ENCODE measurements around the gene NKTR. TPM values are rescaled to one million over a fixed set of nuclear protein-coding genes. Genes with fewer than 3 reads are reported as not detected.

NKTR gene
- total RNA-seq, 4 donors from 2014 or later: 18.0 to 112 (median 50.7) TPM

DNA sequence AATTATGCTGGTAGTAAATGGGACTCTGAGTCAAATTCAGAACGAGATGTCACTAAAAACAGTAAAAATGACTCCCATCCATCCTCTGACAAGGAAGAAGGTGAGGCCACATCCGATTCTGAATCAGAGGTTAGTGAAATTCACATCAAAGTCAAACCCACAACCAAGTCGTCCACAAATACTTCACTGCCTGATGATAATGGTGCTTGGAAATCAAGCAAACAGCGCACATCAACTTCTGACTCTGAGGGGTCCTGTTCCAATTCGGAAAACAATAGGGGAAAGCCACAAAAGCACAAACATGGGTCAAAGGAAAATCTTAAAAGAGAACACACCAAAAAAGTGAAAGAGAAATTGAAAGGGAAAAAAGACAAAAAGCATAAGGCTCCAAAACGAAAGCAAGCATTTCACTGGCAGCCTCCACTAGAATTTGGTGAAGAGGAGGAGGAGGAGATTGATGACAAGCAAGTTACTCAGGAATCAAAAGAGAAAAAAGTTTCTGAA is 37.9 kb downstream of the NKTR start:
- H3K27me3 ChIP-seq: no peaks in the 10 kb centered on the region
- no peak for TF ChIP-seq CTCF (IDR thresholded peaks at IDR 0.05)
- TF ChIP-seq POLR2A (IDR thresholded peaks at IDR 0.05): no peak
- H3K27ac ChIP-seq: peak overlapping the region in 2 of 4 donors; percentile 20 to 26
- no peak for DNase-seq
- 39 to 70% methylated on average over 6 of the region's 6 CpGs for WGBS, 2 donors
- no peak overlapping the region for H3K4me3 ChIP-seq
- peaks cover 33 to 100% (median 60%) of the 10 kb centered on the region in 3 donors for H3K36me3 ChIP-seq
- peaks cover 0 to 16% (median 0%) of the 10 kb centered on the region in 3 donors for H3K4me1 ChIP-seq
- H3K9me3 ChIP-seq: no peaks in the 10 kb centered on the region
- intact Hi-C loops (cut with DNase I): no loop called here

GRCh38 chr3:42639192-42639591 is 38.7 kb downstream of the NKTR start:
- 83 to 85% methylated on average over 6 of the region's 6 CpGs for WGBS, 2 donors
- peaks cover 0 to 16% (median 0%) of the 10 kb centered on the region in 3 donors for H3K4me1 ChIP-seq
- H3K9me3 ChIP-seq: no peaks in the 10 kb centered on the region
- TF ChIP-seq POLR2A (IDR thresholded peaks at IDR 0.05): no peak
- TF ChIP-seq CTCF (IDR thresholded peaks at IDR 0.05): no peak
- H3K4me3 ChIP-seq: no peak overlapping the region
- no peaks in the 10 kb centered on the region for H3K27me3 ChIP-seq
- intact Hi-C loops (cut with DNase I): no loop called here
- no peak for DNase-seq
- H3K27ac ChIP-seq: peak overlapping the region in 2 of 4 donors; percentile 10 to 20
- peaks cover 37 to 100% (median 67%) of the 10 kb centered on the region in 3 donors for H3K36me3 ChIP-seq

DNA sequence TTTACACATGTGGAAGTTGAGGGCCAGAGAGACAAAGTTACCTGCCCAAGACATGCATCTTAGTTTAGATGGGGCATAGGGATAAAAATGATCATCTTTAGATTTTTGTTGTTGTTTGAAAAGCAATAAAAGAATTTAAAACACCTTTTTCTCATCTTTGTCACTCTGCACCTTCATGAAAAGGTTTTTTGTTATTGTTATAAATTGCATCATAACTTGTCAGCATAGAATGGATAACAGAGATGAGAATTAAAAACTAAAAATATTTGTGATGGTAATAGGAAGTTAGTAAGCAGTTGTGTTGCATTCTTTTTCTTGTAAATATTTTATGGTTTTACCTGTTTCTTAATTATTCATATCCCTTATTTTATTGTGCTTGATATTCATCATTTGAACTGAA is 39.6 kb downstream of the NKTR start:
- Histone ChIP-seq H3K27ac (no peak overlapping the region), H3K4me3 (no peak overlapping the region), H3K36me3 (peaks cover 37 to 100% (median 73%) of the 10 kb centered on the region in 3 donors), H3K27me3 (no peaks in the 10 kb centered on the region), H3K4me1 (peaks cover 0 to 16% (median 0%) of the 10 kb centered on the region in 3 donors), H3K9me3 (no peaks in the 10 kb centered on the region)
- TF ChIP-seq POLR2A (IDR thresholded peaks at IDR 0.05) (no peak), CTCF (IDR thresholded peaks at IDR 0.05) (no peak)
- no peak for DNase-seq
- intact Hi-C loops (cut with DNase I): no loop called here

- Histone ChIP-seq H3K4me3 (no peak overlapping the region), H3K27me3 (no peaks in the 10 kb centered on the region), H3K9me3 (no peaks in the 10 kb centered on the region), H3K27ac (peak overlapping the region in 1 of 4 donors; percentile 14), H3K4me1 (peaks cover 0 to 16% (median 0%) of the 10 kb centered on the region in 3 donors), H3K36me3 (peaks cover 41 to 100% (median 74%) of the 10 kb centered on the region in 3 donors)
- TF ChIP-seq POLR2A (IDR thresholded peaks at IDR 0.05) (no peak), CTCF (IDR thresholded peaks at IDR 0.05) (no peak)
- DNase-seq: no peak
- intact Hi-C loops (cut with DNase I): no loop called here
- 54 to 71% methylated on average over 6 of the region's 6 CpGs for WGBS, 2 donors
Observed at GRCh38 chr3:42640771-42641370, 40.4 kb downstream of the NKTR start.

DNA sequence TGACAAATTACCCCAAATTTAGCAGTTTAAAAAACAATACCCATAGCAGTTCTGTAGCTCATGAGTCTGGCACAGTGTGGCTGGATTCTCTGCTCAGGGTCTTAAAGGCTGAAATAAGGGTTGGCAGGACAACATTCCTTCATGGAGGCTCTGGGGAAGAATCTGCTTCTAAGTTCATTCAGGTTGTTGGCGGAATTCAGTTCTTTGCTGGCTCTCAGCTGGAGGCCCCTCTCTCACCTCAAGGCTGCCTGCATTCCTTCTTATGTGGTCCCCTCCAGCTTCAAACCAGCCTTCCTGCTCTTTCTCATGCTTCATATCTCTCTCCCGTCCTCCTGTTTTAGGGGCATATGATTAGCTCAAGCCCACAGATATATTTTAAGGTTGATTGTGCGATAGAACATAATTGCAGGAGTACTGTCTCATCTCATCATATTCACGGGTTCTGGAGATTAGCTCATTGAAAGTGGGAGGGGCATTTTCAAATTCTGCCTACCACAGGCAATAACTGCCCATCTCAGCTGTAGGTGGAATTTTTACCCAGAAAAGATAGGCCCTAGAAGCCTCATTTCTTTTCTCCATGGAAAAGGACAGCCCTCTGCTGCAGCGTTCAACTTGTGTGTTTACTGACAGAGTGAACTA is 47.5 kb downstream of the NKTR start:
- DNase-seq: no peak
- no peak overlapping the region for H3K4me3 ChIP-seq
- TF ChIP-seq CTCF (IDR thresholded peaks at IDR 0.05) (no peak), POLR2A (IDR thresholded peaks at IDR 0.05) (no peak)
- intact Hi-C loops (cut with DNase I): no loop called here
- WGBS, 2 donors: 75 to 77% methylated on average over 5 of the region's 5 CpGs
- H3K27ac ChIP-seq: no peak overlapping the region
- no peaks in the 10 kb centered on the region for H3K9me3 ChIP-seq
- no peaks in the 10 kb centered on the region for H3K27me3 ChIP-seq
- peaks cover 13 to 29% (median 20%) of the 10 kb centered on the region in 3 donors for H3K4me1 ChIP-seq
- peaks cover 15 to 77% (median 28%) of the 10 kb centered on the region in 3 donors for H3K36me3 ChIP-seq

Measured in esophagus squamous epithelium (tissue), 5 donors.